IPS DF 4.7 (cell line): ENCODE data around the gene PRR20G.
"Not testable (repeated sequence)": the region's sequence is repeated elsewhere in the genome, so short reads cannot be mapped to it uniquely, and the experiment has no call there.

Source experiments
- DNase-seq: peaks from one replicate; pipeline ENCODE4 v3.0.0-alpha.2; 2013; ENCODE audit warnings: low spot score; ENCODE audit errors: extremely low read depth

The PRR20G gene

DNA sequence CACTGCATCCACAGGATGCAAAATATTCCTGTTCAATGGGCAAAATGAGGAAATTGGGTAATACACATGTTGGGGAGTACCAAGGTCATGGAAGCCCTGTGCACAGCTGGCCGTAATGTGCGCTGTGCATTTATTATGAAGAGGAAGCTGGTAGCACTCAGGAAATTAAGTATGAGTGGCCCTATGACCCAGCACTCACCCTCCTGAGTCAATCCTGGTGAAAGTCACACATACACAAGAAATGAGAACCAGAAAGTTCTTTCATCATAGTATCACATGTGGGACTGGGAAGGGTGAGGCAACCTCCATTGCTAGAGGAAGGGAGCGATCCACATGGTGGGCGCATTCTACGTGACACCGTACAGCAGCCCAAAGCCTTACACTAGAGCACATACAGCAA lies 11.4 kb upstream of the PRR20G start:
- no peak for DNase-seq

DNA sequence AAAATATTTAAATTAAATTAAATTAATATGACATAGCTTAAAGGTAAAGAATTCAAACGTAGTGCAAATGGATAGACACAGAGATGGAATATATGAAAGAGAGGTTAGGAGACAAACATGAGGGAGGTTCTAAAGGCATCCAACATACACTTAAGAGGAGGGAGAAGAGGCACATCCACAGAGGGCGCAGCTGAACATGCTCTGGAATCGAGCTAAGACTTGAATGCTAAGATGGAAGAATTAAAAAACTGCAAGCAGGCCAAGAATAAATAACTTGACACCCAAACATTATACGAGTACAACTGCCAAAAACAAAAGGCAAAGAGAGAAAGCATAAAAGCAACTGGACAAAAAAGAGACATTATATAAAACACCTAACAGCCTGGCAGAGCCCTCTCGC lies 9.1 kb upstream of the PRR20G start:
- DNase-seq, result no peak

DNA sequence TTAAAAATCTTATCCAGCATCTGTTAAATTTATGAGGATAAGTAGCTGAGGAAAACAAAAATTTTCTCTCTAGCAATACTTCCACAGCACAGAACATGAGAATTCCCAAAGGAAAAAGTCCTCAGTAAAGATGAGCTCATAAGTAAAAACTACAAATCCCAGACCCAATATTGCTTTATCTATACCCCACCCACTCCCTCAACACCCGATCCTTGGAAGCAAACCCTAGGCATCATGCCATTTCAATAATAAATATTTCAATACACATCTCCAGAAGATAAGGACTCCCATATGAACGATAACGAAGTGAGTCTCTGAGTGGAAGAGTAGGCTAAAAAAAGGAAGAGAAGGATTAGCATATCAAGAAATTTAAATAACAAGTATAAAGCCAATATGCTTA lies 8.3 kb upstream of the PRR20G start:
- no peak for DNase-seq

DNA sequence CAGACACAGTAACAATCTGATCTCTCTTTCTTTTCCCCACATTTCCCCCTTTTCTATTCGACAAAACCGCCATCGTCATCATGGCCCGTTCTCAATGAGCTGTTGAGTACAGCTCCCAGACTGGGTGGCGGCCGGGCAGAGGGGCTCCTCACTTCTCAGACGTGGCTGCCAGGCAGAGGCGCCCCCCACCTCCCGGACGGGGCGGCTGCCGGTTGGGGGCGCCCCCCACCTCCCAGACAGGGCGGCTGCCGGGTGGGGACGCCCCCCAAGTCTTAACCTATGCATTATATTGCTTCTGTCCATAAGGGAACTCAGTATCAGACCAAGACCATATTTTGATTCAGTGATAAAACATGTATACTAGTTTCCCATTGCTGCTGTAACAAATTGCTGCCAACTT lies 5.8 kb upstream of the PRR20G start:
- not testable (repeated sequence) for DNase-seq

DNA sequence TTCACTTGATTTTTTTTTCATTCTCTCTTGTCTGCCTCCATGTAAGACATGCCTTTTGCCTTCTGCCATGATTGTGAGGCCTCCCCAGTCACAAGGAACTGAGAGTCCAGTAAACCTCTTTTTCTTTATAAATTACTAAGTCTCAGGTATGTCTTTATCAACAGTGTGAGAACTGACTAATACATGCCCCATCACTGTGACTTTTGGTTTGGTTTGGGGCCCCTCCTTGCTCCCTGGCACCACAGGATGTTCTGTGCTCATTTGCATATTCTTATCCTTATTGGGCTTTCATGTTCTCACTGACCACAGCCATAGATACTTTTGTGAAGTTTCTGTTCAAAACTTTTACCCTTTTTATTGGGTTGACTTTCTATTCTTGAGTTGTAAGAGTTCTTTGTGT lies 3.8 kb upstream of the PRR20G start:
- DNase-seq, result no peak

DNA sequence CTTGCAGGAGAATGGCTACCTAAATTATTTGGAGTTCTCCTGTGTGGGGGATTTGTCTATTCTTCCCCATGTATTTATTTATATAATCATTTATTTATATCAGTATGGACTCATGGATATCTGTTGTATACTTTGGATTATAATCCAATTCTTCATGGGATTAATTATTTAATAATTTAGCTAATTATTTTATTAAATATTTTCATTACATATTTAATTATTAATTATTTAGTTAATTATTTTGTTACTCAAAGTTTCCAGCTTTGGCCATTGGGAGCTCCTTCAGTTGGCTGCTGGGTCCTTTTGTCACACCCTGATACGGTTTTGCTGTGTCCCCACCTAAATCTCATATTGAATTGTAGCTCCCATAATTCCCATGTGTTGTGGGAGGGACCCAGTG lies 3.3 kb upstream of the PRR20G start:
- no peak for DNase-seq

DNA sequence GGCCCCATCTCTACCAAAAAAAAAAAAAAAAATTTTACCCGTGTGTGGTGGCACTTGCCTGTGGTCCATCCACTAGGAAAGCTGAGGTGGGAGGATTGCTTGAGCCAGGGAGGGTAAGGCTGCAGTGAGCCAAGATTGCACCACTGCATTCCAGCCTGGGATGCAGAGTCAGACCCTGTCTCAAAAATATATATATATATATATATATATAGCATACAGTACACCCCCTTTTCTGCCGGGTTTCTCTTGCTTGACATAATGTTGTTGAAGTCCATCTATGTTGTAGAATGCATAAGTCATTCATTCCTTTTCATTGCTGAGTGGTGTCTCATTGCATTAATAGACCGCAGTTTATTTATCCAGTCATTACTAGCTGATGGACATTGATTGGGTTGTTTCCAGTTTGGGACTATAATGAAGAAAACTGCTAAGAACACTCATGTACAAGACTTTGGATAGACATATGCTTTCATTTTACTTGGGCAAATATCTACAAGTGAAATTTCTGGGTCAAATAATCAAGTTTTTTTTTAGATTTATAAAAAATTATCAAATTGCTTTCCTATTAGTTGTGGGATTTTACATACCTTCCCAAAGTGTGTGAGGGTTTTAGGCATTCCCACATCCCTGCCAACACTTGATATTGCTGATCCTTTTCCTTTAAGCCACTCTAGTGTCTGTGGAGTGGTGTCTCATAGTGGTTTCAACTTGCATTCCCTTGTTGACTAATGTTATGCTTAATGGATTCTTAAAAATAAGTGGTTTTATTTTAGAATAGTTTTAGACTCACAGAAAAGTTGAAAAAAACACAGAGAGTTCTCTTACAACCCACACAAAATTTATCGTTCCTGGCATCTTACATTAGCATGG lies 2.1 kb upstream of the PRR20G start:
- DNase-seq, result no peak

DNA sequence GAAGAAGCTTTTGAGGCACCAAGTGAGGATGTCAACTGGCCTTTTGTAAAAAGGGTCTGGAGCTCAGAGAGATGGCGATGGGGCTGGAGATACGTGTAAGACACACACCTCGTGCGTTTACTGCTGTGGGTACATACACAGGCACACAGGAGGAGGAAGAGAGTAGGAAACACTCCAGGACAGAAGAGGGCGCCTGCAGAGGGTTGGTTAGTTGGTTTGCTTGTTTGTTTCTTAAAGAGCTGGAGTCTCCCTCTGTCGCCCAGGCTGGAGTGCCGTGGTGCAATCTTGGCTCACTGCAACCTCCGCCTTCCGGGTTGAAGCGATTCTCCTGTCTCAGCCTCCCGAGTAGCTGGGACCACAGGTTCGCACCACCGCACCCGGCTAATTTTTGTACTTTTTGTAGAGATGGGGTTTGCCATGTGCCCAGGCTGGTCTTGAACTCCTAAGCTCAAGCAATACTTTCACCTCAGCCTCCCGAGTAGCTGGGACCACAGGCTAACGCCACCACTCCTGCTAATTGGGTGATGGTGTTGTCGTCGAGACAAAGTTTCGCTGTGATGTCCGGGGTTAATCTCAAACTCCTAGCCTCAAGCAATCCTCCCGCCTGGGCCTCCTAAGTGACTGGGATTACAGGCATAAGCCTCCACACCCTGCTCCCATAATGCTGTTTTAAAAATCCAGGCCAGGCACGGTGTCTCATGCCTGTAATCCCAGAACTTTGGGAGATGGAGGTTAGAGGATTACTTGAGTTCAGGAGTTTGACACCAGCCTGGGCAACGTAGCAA lies 1.3 kb upstream of the PRR20G start:
- DNase-seq, result no peak

DNA sequence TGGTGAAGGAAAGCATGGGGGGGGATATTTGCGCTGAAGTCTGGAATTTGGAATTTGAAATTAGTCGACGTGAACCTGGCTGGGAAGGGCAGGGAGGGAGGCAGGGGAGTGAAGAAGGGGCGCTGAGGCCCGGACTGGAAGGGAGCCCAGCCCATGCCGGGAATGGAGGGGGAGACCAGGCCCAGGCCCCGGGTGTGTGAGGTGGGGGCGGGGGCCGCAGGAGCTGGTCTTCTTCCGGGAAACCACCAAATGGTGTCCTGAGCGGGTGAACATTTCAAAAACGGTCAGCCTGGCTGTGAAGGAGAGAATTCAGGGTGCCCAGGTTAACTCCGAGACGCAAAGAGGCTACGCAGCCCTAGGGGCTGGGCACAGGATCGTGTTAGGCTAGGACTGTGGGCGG lies 497 bp upstream of the PRR20G start:
- DNase-seq, result no peak

DNA sequence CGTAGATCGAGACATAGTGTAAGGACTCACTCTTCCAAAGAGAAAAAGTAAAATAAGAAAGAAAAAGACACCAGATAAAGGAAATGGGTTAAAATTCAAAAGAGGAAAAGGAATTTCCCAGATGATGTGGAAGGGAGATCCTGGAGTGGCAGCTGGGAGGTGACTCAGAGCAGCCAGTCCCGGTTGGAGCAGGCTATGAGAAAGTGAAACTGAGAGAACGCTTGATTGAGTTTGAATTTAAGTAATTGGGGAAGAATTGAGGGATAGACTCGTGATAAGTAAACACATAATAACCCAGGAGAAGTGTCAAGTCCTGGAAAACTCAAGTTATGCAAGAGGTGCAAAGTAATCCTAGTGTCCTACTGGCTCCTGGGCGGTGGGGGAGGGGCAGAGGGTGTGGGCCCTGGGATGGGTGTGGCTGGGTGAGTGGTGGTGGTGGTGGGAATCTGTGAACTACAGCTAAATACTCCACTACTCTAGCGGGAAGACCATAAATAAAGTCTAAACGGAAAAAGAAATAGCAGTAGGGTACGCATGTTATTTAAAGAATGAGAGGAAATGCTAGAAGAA lies 1.2 kb downstream of the PRR20G start:
- DNase-seq, result no peak

DNA sequence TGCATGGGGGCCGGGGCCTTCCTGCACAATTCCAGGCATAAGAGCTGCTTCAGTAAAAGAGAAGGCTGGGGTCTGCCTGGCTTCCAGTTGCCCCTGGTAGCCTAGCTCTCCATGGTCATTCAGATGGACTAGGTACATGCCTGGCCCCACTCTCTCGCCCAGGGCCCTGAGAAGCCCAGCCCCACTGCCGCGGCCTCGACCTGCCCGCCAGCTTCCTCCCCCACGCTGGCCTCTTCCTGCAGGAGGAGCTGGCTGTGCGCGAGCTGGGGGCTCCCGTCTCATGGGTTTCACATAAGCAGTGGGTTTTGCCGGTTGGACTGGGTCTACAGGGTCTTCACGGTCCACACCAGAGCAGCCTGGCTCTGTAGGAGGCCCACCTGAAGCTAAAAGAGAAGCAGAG lies 3.6 kb downstream of the PRR20G start:
- no peak for DNase-seq

DNA sequence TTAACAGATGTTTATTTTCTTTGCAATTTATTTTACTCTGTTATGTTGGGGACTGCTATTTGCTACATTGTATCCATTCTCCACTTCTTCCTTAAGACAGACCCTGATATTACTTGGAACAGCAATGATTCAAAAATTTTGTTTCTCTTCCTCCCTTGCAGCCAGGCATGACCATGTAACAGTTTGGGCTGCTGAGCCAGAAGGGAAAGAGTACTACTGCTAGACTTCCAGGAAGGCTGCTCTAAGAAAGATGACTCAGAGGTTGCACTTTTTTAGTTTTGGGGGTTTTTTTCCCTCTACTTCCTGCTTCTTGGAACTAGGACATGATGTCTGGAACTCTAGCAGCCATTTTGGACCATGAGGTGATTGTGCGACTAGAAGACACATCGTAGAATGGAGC lies 10.3 kb downstream of the PRR20G start:
- DNase-seq, result no peak

DNA sequence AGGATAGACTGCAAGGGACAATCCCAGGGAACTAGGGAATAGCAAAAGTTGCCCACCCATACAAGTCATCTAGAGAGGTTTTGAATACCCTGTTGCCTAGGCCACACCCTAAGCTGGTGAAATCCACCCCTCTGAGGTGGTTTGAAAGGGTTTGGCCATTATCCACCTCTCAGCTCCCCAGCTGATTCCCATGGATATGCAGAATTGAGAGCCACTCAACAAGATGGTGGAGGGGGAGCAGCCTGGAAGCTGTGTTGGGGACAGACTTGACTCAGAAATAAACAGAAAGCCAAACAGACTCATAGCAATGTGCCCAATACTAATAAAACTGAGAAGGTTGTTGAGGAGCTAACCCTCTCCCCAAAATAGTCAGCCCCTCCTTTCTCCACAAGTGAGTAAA lies 10.9 kb downstream of the PRR20G start:
- DNase-seq, result no peak

DNA sequence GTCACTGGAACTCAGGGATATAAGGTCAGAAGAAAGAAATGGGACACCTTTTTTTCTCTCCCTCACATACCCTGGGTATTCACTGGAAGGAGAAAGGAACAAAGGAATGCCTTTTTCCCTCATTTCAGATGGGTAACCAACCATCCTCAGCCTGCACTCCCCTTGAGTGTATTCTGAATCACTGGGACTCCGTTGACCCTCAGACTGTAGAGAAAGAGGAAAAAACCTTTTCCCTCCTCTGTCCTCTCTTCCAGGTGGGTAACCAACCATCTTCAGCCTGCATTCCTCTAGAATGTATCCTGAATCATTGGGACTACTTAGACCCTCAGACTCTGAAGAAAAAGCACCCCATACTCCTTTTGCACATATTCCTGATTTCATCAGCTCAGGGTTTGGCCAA lies 11.4 kb downstream of the PRR20G start:
- DNase-seq, result no peak

DNA sequence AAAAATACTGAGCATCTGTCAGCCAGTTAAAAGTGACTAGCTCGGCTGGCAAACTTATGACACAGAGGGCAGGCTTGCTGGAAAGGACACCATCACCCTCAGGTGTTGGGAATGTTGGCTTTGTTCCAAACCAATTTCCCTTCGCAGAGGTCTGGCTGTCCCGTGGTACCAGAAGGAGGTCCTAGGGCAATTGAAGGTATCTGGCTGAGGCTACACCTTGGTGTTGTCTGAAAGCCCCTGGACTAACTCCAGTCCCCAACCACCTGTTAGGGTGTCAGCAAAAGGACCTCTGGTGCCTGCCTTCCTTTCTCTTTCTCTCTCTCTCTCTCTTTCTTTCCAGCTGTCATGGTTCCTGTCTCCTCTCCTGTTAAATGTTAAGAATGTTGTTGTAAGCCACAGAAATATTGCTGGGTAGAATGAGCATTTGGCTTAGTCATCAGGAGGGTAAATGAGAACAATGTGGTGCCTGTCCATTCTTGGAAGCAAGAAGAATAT lies 12.5 kb downstream of the PRR20G start:
- no peak for DNase-seq

DNA sequence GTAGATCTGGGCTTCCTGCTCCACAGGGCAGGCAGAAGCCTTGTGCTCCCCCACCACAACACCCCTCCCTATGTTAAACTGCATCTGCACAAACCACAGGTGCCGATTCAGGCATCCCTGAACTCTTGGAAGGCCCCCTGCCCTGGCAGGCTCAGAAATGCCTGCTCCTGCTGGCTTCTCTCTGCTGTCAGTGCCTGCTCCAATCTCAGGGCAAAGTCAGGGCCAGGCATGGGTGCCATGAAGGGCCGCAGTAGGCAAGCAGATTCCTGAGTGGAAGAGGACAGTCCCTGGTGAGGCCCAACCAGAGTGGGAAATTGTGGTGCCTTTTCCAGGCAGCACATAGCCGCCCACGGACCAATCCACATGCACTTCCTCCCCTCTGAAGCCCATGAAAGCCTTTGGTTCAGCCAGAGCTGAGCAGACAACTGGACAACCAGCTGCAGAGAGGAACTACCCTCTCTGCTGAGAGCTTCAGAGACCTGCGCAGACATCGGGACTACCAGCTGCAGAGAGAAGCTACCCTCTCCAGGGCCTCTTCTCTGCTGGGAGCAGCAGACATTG lies 13.6 kb downstream of the PRR20G start:
- DNase-seq, result no peak

DNA sequence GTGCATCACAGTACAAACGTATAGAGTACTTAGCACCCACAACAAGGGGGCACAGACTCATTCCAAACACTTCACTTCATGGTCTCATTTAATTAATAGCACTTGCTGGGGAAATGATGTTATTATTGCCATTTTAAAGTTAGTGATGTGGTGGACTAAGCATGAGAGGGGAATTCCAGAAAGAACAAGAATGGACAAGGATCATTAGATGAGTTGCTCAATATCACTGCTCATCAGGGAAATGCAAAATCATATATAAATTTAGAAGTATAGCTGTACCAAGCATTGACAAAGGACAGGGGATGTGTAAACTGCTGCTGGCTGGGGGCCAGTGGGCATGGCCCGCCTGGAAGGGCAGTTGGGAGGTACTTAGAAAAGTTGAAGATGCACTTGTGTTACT lies 14.6 kb downstream of the PRR20G start:
- no peak for DNase-seq

DNA sequence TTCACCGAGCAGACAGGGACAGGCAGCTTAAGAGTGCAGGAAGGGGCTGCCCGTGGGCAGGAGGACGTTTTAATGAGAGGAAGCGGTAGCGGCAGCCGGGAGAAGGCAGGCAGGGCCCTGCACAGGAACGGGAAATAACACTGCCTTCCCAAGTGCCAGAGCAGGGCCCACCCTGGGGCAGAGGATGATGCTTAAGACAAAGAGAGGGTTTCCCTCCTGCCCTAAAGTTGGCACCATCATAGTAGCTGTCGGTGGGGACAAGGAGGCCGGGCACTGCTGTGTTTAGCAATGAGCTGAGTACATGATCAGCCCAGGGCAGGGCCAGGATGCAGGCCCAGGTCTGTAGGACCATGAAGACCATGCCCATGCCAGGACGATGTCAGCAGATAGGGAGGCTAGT lies 21.7 kb downstream of the PRR20G start:
- no peak for DNase-seq

DNA sequence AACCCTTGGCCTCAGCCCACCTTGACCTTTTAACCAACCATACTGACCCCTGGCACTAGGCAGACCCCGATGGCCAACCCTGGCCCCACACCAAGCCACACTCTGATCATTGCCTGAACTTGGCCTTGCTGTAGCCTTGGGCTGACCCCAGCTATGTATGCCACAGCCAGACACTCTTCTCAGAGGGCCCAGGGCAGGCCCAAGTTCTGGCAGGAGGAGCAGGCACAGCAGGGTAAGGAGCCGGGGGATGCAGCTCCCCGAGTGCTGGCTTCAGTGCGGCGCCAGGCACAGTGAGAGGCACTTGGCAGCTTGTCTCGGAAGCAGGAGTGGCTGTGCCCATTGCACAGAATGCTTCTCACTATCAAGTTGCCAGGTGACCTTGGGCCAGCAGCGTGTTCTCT lies 22.3 kb downstream of the PRR20G start:
- DNase-seq, result no peak

DNA sequence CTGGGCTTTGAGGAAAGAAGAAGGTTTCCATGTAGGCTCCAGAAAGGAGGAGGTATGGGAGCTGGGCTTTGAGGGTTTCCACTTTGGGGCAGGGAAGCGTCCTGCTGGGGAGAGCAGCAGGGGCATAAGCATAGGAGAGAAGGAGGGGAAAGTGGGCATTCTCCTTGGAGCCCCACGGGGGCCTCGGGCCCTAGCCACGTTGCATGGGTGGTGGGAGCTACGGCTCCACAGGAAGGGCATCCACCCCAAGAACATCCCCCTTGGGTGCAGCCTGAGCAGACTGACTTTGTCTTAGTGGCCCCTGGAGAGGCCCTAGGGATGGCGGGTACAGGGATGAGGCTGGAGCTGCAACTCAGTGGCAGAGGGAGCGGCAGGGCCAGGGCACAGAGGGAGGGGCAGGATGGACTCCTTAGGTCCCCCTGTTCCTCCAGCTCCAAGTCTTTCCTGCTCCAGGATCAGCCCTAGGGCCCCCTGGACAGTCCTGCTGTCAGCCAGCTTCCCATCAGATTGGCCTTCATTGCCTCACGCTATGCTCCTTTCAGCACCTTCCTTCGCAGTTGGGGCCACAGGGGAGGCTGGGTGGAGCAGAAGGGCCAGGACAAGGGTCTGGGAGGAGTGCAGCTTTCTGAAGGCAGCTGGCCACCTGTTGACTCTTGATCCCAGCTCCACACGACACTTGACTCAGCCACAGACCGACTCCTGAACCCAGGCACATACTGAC lies 22.9 kb downstream of the PRR20G start:
- no peak for DNase-seq

DNA sequence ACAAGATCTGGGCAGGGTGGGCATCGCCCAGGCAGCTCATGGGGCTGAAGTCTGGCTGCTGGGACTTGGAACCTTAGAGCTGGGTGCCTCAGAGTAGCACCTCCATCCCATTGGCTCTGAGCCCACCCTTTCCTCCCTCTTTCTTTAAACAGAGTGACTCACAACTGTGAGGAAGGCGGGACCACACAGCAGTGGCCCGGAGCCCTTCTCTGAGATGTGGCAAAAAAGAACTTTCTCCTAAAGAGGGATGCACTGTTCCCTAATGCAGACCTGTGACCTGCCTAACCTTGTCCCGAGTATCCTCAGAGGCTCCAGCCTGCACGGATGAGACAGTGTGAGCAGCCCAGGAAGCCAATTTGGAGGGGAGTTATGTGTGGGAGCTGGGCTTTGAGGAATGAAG lies 23.6 kb downstream of the PRR20G start:
- DNase-seq, result no peak
